A673 (cell line): Measurements from ENCODE around the gene WNT11. TPM values are rescaled to one million over a fixed set of nuclear protein-coding genes. Genes with fewer than 3 reads are reported as not detected.
A peak's percentile ranks its signal among the peaks of the same experiment; 100 is the strongest.

Source experiments
- BruUV-seq: library from RNA; stranded (reverse); fragments of 400-500 nt; replicated peaks from 2 replicates; lab custom pipeline; 2021; lab: Mats Ljungman, UMichigan
- CTCF ChIA-PET: fragments of 300-600 bp; sonication (Branson Sonifier 250); formaldehyde crosslinking; loops from one replicate; lab custom pipeline; 2022; ENCODE audit warnings: antibody characterized with exemption; lab: Charles Lee
- POLR2A ChIA-PET: fragments of 300-600 bp; sonication (Branson Sonifier 250); formaldehyde crosslinking; loops from one replicate; lab custom pipeline; 2022; ENCODE audit warnings: antibody characterized with exemption; ENCODE audit not compliant: low non-redundant PET; lab: Charles Lee
- DNase-seq: peaks from one replicate; pipeline ENCODE4 v3.0.0-alpha.2; 2015; ENCODE audit warnings: low spot score
- H3K27ac ChIP-seq: fragments of 200-600 bp; sonication (generic); 2 replicates; pipeline ENCODE4 v1.5.1; 2016; ENCODE audit warnings: mixed run types, low read depth, mild to moderate bottlenecking, mixed read lengths, antibody characterized with exemption, low read length; ENCODE audit not compliant: poor library complexity, severe bottlenecking
- H3K27me3 ChIP-seq: fragments of 200-600 bp; sonication (generic); replicated peaks from 2 replicates; pipeline ENCODE4 v1.6.1; 2017; ENCODE audit warnings: mixed run types, low read depth, mild to moderate bottlenecking, mixed read lengths, antibody characterized with exemption, low read length; ENCODE audit not compliant: insufficient read depth, poor library complexity
- H3K36me3 ChIP-seq: fragments of 200-600 bp; sonication (generic); 2 replicates; pipeline ENCODE4 v1.6.1; 2016; ENCODE audit warnings: mixed run types, mild to moderate bottlenecking, mixed read lengths, antibody characterized with exemption, low read length; ENCODE audit not compliant: insufficient read depth, poor library complexity, severe bottlenecking
- H3K4me1 ChIP-seq: fragments of 200-600 bp; sonication (generic); 2 replicates; pipeline ENCODE4 v1.6.1; 2017; ENCODE audit warnings: mixed run types, mild to moderate bottlenecking, mixed read lengths, antibody characterized with exemption, low read length; ENCODE audit not compliant: insufficient read depth, poor library complexity, severe bottlenecking
- H3K4me3 ChIP-seq: fragments of 200-600 bp; sonication (generic); 2 replicates; pipeline ENCODE4 v1.5.1; 2016; ENCODE audit warnings: low read depth, mixed run types, mild to moderate bottlenecking, mixed read lengths, low read length; ENCODE audit not compliant: poor library complexity, severe bottlenecking
- H3K9me3 ChIP-seq: fragments of 200-600 bp; sonication (generic); 2 replicates; pipeline ENCODE4 v1.6.1; 2016; ENCODE audit warnings: mixed run types, low read depth, mild to moderate bottlenecking, mixed read lengths, antibody characterized with exemption, low read length; ENCODE audit not compliant: poor library complexity, severe bottlenecking
- EZH2 ChIP-seq: fragments of 200-600 bp; sonication (generic); IDR thresholded peaks from 2 replicates; pipeline ENCODE4 v1.6.1; 2017; ENCODE audit warnings: borderline replicate concordance, low read depth, mild to moderate bottlenecking, mixed read lengths, antibody characterized with exemption, low read length; ENCODE audit not compliant: poor library complexity, severe bottlenecking
- intact Hi-C: fragments of 100-400 bp; cut with micrococcal nuclease; formaldehyde crosslinking; loops from one replicate; pipeline ENCODE4 v1.10.0; 2022; ENCODE audit not compliant: unreplicated experiment
- total RNA-seq: library from RNA; stranded (reverse); gene quantifications from 2 replicates; pipeline ENCODE4 v1.2.3, GENCODE V29; 2021
- TF ChIP-seq, protein P1 (sequence below): fragments of 300-800, 200-600 bp; sonication (generic); conservative IDR thresholded peaks from 2 replicates; pipeline ENCODE4 v1.5.1; 2017; ENCODE audit warnings: low read depth, mild to moderate bottlenecking, antibody characterized with exemption, low read length, moderate library complexity, mixed read lengths

Gene WNT11
- total RNA-seq, 1 experiment from 2014 or later, result 1.2 TPM

DNA sequence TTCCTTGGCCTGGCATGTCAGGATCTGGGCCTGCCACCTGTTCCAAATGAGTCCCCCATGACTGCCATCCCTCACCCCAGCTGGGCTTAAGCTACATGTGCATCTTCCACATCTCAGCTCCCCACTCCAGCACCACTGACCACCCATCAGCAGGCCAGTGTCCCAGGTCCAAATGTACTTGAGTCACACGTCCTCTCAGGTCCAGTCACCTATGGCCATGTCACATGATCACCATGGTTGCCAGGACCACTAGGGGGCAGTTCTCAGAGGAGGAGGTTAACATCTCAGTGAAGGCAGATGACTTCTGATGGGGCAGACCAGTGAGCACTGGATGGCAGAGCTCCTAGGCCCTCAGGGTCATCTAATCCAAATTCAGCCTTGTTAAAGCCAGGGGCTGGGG is 41.9 kb upstream of the WNT11 start:
- no peak for TF ChIP-seq EZH2
- TF ChIP-seq, protein P1, sequence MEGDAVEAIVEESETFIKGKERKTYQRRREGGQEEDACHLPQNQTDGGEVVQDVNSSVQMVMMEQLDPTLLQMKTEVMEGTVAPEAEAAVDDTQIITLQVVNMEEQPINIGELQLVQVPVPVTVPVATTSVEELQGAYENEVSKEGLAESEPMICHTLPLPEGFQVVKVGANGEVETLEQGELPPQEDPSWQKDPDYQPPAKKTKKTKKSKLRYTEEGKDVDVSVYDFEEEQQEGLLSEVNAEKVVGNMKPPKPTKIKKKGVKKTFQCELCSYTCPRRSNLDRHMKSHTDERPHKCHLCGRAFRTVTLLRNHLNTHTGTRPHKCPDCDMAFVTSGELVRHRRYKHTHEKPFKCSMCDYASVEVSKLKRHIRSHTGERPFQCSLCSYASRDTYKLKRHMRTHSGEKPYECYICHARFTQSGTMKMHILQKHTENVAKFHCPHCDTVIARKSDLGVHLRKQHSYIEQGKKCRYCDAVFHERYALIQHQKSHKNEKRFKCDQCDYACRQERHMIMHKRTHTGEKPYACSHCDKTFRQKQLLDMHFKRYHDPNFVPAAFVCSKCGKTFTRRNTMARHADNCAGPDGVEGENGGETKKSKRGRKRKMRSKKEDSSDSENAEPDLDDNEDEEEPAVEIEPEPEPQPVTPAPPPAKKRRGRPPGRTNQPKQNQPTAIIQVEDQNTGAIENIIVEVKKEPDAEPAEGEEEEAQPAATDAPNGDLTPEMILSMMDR, result peak; percentile 53
- Histone ChIP-seq H3K27me3 (no peaks in the 10 kb centered on the region), H3K27ac (no peak overlapping the region), H3K4me3 (no peak overlapping the region), H3K9me3 (no peaks in the 10 kb centered on the region), H3K36me3 (no peaks in the 10 kb centered on the region), H3K4me1 (no peaks in the 10 kb centered on the region)
- ChIA-PET CTCF (no interaction called here), POLR2A (no interaction called here)
- intact Hi-C loops, result no loop called here
- BruUV-seq, result no TSS peak
- DNase-seq, result no peak

DNA sequence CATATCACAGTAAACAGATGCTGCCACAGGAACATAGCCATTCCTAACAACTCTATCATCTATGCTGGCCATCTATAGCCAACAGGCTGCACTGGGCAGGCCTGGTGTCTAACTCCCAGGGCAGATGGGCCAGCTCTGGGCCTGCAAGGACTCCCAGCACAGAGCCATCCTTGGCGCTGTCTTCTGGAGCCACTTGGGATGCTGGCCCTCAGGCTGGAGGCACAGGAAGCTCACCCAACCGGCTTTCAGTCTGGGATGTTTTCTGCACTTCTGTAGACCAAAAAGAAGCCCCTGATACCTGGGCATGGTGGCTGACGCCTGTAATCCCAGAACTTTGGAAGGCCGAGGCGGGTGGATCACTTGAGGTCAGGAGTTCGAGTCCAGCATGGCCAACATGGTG is 40.8 kb upstream of the WNT11 start:
- Histone ChIP-seq H3K9me3 (no peaks in the 10 kb centered on the region), H3K36me3 (no peaks in the 10 kb centered on the region), H3K4me3 (no peak overlapping the region), H3K27me3 (no peaks in the 10 kb centered on the region), H3K4me1 (no peaks in the 10 kb centered on the region), H3K27ac (no peak overlapping the region)
- no peak for DNase-seq
- CTCF ChIA-PET, result interaction anchor here (0.6 kb wide), 1 partner anchor 338 kb away, joined by 3 read pairs; no protein-coding TSS in a partner anchor
- POLR2A ChIA-PET, result no interaction called here
- BruUV-seq, result no TSS peak
- intact Hi-C loops, result no loop called here
- TF ChIP-seq, protein P1, result no peak
- TF ChIP-seq EZH2, result no peak

DNA sequence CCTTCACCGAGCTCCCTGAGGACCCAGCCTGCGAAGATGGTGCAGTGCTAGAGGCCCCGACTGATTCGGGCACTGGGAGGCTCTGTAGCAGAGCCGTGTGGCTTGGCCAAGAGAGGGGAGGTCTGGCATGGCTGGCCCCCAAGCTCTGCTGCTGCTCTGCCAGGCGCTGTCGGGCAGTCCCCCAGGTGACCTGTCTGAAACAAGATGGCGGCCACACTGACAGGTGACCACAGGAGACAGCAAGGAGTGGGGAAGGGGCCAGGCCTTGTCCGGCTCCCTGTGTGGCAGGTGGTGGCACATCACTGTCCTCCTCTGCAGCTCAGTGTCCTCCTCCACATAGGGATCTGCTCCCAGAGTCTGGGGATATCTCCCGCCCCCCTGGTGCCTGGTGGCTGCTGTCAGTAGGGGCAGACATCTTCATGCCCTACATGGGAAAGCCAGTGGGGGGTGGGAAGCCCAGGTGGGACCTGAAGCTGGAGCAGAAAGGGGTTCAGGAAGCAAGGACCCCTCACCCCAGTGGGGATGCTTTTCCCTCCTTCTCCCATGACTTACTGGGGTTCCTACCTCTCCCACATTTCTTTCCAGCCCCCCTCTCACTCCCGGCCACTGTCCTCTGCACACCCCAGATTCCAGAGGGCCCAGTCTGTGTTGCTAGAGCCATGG is 40.1 kb upstream of the WNT11 start:
- DNase-seq, result no peak
- no peaks in the 10 kb centered on the region for H3K9me3 ChIP-seq
- H3K27ac ChIP-seq, result no peak overlapping the region
- BruUV-seq, result no TSS peak
- no peak overlapping the region for H3K4me3 ChIP-seq
- intact Hi-C loops, result no loop called here
- H3K36me3 ChIP-seq, result no peaks in the 10 kb centered on the region
- ChIA-PET POLR2A (no interaction called here), CTCF (interaction anchor here (0.6 kb wide), 1 partner anchor 338 kb away, joined by 3 read pairs; no protein-coding TSS in a partner anchor)
- H3K27me3 ChIP-seq, result no peaks in the 10 kb centered on the region
- no peaks in the 10 kb centered on the region for H3K4me1 ChIP-seq
- TF ChIP-seq EZH2, result no peak
- TF ChIP-seq, protein P1, result no peak
